OCI-LY7 (cell line): ENCODE results near the gene FAM81A.

Source experiments
- CTCF ChIP-seq: fragments of 200-600 bp; sonication (generic); conservative IDR thresholded peaks from 2 replicates; pipeline ENCODE4 v1.5.1; 2014; ENCODE audit warnings: mild to moderate bottlenecking, antibody characterized with exemption, low read length, moderate library complexity, mixed read lengths
- EZH2phosphoT487 ChIP-seq: fragments of 200-600 bp; sonication (generic); IDR thresholded peaks from 2 replicates; pipeline ENCODE4 v1.6.1; 2018; ENCODE audit warnings: low read depth, borderline replicate concordance, mild to moderate bottlenecking, mixed run types, antibody characterized with exemption, low read length, moderate library complexity, mixed read lengths

DNA sequence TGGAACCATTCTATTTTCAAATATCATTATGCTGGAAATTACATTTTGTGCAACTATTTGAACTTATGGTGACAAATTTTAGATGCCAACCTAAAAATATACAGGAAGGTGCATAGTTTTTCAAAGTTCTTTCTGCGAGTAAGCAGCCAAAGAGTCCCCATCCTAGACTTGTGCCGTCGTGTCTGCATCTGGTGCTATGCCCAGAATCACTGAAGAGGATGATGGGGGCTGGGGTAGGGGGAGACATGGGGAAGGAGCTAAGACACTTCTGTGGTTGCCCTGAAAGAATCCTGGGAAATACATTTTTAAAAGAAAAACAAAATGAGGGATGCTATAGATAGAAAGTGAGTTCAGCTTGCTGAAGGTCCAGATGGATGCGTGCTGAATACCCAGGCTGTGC, 21.2 kb upstream of the FAM81A start:
- TF ChIP-seq CTCF (no peak), EZH2phosphoT487 (no peak)
